Activated CD4-positive, alpha-beta T cell treated with anti-CD3 and anti-CD28 coated beads for 24 hours (primary cell): Measurements from ENCODE around the gene ARID4B.
"Not testable (repeated sequence)": the region's sequence is repeated elsewhere in the genome, so short reads cannot be mapped to it uniquely, and the experiment has no call there.

Experiments used
- DNase-seq, 2 donors: peaks; one replicate each; pipeline ENCODE4 v3.0.0-alpha.2; 2020; ENCODE audit warnings: low read depth in 2 of 2

ARID4B gene

GRCh38 chr1:235160383-235160956 is 167.5 kb downstream of the ARID4B start:
- DNase-seq = peak in 1 of 2 donors; percentile 12

- DNase-seq = not testable (repeated sequence)
Measured at GRCh38 chr1:235159930-235160329, 168.0 kb downstream of the ARID4B start.

- not testable (repeated sequence) for DNase-seq
Measured at GRCh38 chr1:235159284-235159683, 168.7 kb downstream of the ARID4B start.

GRCh38 chr1:235158680-235159079 is 169.3 kb downstream of the ARID4B start:
- no peak for DNase-seq

GRCh38 chr1:235157150-235157549 is 170.8 kb downstream of the ARID4B start:
- DNase-seq = no peak

- DNase-seq = no peak
Measured at GRCh38 chr1:235156740-235157139, 171.2 kb downstream of the ARID4B start.

- DNase-seq = no peak
Measured at GRCh38 chr1:235156265-235156664, 171.7 kb downstream of the ARID4B start.

GRCh38 chr1:235152235-235152634 is 175.7 kb downstream of the ARID4B start:
- DNase-seq = no peak

- DNase-seq = no peak
Measured at GRCh38 chr1:235151033-235151432, 176.9 kb downstream of the ARID4B start.

GRCh38 chr1:235149824-235150223 is 178.2 kb downstream of the ARID4B start:
- DNase-seq = no peak

- no peak for DNase-seq
Measured at GRCh38 chr1:235147269-235147668, 180.7 kb downstream of the ARID4B start.

- DNase-seq = no peak
Measured at GRCh38 chr1:235145639-235146038, 182.3 kb downstream of the ARID4B start.

GRCh38 chr1:235142991-235143390 is 185.0 kb downstream of the ARID4B start:
- DNase-seq = no peak

GRCh38 chr1:235139315-235139714 is 188.7 kb downstream of the ARID4B start:
- no peak for DNase-seq

- no peak for DNase-seq
Measured at GRCh38 chr1:235138821-235139220, 189.2 kb downstream of the ARID4B start.

GRCh38 chr1:235136111-235136510 is 191.9 kb downstream of the ARID4B start:
- DNase-seq = no peak

- DNase-seq = no peak
Measured at GRCh38 chr1:235134171-235134570, 193.8 kb downstream of the ARID4B start.

GRCh38 chr1:235133086-235133485 is 194.9 kb downstream of the ARID4B start:
- no peak for DNase-seq

- DNase-seq = no peak
Measured at GRCh38 chr1:235131961-235132360, 196.0 kb downstream of the ARID4B start.

GRCh38 chr1:235130766-235131270 is 197.2 kb downstream of the ARID4B start:
- no peak for DNase-seq

GRCh38 chr1:235129774-235130570 is 198.0 kb downstream of the ARID4B start:
- DNase-seq = no peak

GRCh38 chr1:235128456-235129328 is 199.3 kb downstream of the ARID4B start, which contains the start of gene TOMM20:
Gene TOMM20 (minus strand): TSS chr1:235128837. CDS start chr1:235128715, 122 bp downstream.
- DNase-seq = peak; percentile 83 to 89
